ENCODE data around the gene SFTPD. TPM values are rescaled to one million over a fixed set of nuclear protein-coding genes. Genes with fewer than 3 reads are reported as not detected.

The SFTPD gene
- total and polyA plus RNA-seq, 3 donors from 2014 or later = 0.92 to 1.5 (median 0.94) TPM

DNA sequence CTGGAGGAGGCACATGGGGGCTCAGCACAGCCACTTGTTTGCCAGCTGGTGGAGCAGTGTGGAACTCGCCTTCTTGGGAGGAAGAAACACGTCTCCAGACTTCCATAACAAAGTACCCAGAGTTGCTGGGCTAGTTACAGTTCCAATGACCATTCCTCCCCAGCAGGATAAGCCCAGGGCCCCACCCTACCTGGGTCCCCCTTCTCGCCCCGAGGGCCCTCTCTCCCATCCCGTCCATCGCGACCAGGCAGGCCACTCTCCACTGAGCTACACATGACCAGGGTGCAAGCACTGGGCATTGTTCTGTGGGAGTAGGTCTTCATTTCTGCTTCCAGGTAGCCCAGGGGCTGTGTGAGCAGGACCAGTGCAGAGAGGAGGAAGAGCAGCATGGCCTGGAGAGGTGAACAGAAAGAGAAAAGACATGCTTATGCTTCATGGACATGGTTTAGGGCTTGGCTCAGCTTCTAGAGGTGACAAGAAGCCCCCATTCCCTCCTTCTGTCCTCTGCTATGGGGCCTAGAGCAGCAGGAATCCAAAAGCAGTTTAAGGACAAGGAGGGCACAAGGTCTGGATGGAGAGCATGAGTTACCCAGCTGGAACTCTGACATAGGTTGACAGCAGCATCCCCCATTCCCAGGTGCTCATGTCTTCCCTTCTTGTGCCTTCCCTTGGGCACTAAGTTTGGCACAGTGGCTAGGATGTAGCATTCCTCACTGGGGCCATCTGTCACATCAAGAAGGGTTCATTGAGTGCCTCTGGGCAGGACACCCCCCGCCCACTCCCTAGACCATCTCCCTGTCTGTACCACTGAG lies 2.4 kb downstream of the SFTPD start:
- 83 to 100% methylated on average over 2 to 8 of the region's 8 CpGs for WGBS, 2 donors
- H3K36me3 ChIP-seq (ENCODE audit: low read depth, missing control alignments) = no peaks in the 10 kb centered on the region
- no peaks in the 10 kb centered on the region for H3K4me1 ChIP-seq
- no peak overlapping the region for H3K27ac ChIP-seq
- H3K27me3 ChIP-seq = no peaks in the 10 kb centered on the region
- intact Hi-C loops (cut with DNase I; ENCODE audit: low total_unique reads) = no loop called here
- H3K9me3 ChIP-seq = no peaks in the 10 kb centered on the region
- TF ChIP-seq, protein P1, sequence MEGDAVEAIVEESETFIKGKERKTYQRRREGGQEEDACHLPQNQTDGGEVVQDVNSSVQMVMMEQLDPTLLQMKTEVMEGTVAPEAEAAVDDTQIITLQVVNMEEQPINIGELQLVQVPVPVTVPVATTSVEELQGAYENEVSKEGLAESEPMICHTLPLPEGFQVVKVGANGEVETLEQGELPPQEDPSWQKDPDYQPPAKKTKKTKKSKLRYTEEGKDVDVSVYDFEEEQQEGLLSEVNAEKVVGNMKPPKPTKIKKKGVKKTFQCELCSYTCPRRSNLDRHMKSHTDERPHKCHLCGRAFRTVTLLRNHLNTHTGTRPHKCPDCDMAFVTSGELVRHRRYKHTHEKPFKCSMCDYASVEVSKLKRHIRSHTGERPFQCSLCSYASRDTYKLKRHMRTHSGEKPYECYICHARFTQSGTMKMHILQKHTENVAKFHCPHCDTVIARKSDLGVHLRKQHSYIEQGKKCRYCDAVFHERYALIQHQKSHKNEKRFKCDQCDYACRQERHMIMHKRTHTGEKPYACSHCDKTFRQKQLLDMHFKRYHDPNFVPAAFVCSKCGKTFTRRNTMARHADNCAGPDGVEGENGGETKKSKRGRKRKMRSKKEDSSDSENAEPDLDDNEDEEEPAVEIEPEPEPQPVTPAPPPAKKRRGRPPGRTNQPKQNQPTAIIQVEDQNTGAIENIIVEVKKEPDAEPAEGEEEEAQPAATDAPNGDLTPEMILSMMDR (IDR thresholded peaks at IDR 0.05) = no peak
- no peak for TF ChIP-seq POLR2A (IDR thresholded peaks at IDR 0.05)
- no peak overlapping the region for H3K4me3 ChIP-seq
- peak; percentile 10 for DNase-seq

DNA sequence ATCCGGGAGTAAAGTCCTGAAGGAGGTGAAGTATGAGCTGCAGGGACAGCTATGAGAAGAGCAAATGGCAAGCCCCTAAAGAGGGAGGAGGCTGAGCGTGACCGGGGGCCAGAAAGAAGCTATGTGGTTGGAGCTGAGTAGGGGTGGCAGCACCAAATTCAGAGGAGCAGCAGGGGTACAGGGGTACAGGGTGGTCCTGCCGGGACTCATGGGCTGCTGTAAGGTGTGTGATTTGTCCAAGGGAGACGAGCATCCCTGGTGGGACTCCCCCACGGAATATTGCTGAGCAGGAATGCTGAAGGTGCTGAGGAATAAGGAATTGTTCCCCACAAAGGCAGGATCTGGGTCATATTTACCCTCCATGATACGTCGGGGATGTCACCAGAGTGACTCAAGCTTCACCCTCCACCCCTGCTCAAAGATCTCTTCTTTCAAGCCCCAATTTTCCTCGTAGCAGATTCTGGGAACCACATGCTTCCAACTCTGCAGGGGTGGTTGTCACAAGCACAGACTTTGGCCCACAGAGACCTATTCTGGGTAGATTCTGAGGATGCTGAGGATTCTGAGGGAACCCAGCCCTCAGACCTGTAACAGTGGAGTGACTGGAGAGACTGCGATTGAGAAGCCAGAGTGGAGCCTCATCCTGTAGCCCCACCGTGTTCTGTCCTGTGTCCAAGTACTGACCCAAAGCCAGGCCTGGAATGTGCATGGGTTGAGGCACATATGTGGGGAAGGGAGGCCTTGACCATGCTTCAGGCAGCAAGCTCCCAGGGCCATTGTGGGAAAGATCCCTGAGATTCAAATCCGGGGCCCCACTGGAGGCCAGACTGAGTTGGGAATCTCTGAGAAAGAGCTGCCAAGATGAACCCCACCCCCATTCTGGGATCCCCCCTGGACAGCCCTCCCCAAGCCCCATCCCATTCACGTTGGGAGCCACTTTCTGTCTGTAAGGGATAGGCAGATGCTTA lies 4.2 kb downstream of the SFTPD start:
- Histone ChIP-seq H3K36me3 (ENCODE audit: low read depth, missing control alignments) (no peaks in the 10 kb centered on the region), H3K27ac (no peak overlapping the region), H3K27me3 (no peaks in the 10 kb centered on the region), H3K4me3 (no peak overlapping the region), H3K9me3 (no peaks in the 10 kb centered on the region), H3K4me1 (no peaks in the 10 kb centered on the region)
- no peak for TF ChIP-seq POLR2A (IDR thresholded peaks at IDR 0.05)
- TF ChIP-seq, protein P1 (IDR thresholded peaks at IDR 0.05) = no peak
- peak; percentile 12 for DNase-seq
- 84 to 88% methylated on average over 10 to 13 of the region's 13 CpGs for WGBS, 2 donors
- intact Hi-C loops (cut with DNase I; ENCODE audit: low total_unique reads) = no loop called here

DNA sequence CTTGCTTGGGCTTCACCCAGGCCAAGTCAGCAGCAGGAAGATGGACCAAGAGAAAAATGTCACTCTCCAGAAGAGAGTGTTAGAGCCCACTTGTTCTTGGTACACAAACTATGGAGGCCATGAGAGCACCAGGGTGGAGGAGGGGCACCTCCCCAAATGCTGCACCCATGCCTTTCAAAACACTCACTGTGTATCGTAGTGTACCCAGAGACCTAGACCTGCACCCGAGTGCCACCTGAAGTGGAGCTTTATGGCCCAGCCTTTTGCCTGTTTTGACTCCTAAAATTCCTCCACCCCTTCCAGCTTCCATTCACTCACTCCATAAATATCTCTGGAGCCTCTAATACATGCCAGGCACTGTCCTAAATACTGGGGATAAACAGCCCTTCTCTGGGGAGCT lies 5.0 kb downstream of the SFTPD start:
- H3K9me3 ChIP-seq = no peaks in the 10 kb centered on the region
- DNase-seq = peak; percentile 8
- no peaks in the 10 kb centered on the region for H3K4me1 ChIP-seq
- no peaks in the 10 kb centered on the region for H3K36me3 ChIP-seq (ENCODE audit: low read depth, missing control alignments)
- H3K27ac ChIP-seq = no peak overlapping the region
- 71 to 97% methylated on average over 2 of the region's 2 CpGs for WGBS, 2 donors
- intact Hi-C loops (cut with DNase I; ENCODE audit: low total_unique reads) = no loop called here
- no peaks in the 10 kb centered on the region for H3K27me3 ChIP-seq
- H3K4me3 ChIP-seq = no peak overlapping the region
- TF ChIP-seq, protein P1 (IDR thresholded peaks at IDR 0.05) = no peak
- no peak for TF ChIP-seq POLR2A (IDR thresholded peaks at IDR 0.05)

DNA sequence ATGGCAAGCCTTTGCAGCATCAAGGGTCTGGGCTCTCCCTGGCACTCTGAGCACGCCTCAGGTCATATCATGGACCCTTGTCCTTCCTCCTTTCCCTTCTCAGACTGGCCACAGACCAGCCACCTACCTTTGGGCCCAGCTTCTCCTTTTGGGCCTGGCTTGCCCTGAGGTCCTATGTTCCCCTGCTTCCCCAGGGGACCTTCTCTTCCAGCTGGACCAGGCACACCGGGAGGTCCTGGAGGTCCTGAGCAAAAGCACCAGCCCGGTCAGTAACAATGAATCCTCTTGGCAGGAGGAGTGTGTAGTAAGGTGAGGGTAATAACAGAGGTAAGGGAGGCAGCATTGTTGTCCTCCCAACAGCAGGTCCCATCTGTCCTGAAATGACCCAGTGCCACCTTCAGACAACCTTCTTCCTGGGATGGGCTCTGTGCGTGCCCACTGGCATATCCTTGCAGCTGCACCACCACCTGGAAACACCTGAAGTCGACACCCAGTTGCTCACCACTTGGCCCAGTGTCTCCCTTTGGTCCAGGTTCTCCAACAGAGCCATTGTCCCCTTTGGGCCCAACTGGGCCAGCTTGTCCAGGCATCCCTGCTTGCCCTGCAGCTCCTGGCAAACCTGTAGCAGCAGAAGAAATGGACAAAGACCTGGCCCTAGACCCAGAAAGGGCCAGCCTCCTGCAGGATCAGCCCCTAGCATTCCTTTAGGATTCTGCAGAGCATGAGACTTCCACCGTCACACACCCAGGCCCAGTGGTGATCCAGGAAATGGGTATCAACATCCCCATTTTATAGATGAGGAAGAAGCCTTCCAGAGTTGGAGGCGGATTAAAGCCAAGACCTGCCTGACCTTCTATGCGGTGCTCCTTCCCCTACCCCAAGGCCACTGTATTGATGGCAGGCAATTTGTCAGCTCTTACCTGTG lies 6.4 kb downstream of the SFTPD start:
- Histone ChIP-seq H3K36me3 (ENCODE audit: low read depth, missing control alignments) (no peaks in the 10 kb centered on the region), H3K9me3 (no peaks in the 10 kb centered on the region), H3K4me3 (no peak overlapping the region), H3K27ac (no peak overlapping the region), H3K27me3 (no peaks in the 10 kb centered on the region), H3K4me1 (no peaks in the 10 kb centered on the region)
- TF ChIP-seq POLR2A (IDR thresholded peaks at IDR 0.05) = no peak
- TF ChIP-seq, protein P1 (IDR thresholded peaks at IDR 0.05) = no peak
- peak; percentile 6 for DNase-seq
- WGBS, 2 donors = 92 to 94% methylated on average over 7 to 8 of the region's 8 CpGs
- intact Hi-C loops (cut with DNase I; ENCODE audit: low total_unique reads) = no loop called here
